ENCODE data around the gene TCF12.

The TCF12 gene

DNA sequence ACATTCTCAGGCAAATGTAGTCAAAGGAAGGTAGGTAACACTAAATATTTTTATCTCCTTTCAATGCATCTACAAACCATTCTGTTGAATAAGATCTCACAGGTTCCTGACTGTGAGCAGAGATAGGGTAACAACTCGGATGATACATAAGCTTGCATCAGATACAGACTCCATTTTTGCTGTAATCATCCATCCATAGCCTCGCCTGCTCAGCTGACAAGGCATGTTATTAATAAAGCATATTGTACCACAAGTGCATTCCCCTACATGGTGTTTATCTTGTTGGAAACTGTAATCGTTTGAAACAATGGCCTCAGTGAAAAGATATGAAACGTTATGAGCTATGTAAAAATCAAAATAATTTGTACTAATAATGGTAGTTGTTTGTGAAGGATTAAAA lies 35.4 kb upstream of the TCF12 start:
- DNase-seq (ENCODE audit: low read depth): no peak
- no peak overlapping the region for H3K4me3 ChIP-seq (ENCODE audit: low read length)
- TF ChIP-seq, protein P1, sequence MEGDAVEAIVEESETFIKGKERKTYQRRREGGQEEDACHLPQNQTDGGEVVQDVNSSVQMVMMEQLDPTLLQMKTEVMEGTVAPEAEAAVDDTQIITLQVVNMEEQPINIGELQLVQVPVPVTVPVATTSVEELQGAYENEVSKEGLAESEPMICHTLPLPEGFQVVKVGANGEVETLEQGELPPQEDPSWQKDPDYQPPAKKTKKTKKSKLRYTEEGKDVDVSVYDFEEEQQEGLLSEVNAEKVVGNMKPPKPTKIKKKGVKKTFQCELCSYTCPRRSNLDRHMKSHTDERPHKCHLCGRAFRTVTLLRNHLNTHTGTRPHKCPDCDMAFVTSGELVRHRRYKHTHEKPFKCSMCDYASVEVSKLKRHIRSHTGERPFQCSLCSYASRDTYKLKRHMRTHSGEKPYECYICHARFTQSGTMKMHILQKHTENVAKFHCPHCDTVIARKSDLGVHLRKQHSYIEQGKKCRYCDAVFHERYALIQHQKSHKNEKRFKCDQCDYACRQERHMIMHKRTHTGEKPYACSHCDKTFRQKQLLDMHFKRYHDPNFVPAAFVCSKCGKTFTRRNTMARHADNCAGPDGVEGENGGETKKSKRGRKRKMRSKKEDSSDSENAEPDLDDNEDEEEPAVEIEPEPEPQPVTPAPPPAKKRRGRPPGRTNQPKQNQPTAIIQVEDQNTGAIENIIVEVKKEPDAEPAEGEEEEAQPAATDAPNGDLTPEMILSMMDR (IDR thresholded peaks at IDR 0.05; ENCODE audit: insufficient read depth, low read depth, low read length, missing control alignments): no peak

DNA sequence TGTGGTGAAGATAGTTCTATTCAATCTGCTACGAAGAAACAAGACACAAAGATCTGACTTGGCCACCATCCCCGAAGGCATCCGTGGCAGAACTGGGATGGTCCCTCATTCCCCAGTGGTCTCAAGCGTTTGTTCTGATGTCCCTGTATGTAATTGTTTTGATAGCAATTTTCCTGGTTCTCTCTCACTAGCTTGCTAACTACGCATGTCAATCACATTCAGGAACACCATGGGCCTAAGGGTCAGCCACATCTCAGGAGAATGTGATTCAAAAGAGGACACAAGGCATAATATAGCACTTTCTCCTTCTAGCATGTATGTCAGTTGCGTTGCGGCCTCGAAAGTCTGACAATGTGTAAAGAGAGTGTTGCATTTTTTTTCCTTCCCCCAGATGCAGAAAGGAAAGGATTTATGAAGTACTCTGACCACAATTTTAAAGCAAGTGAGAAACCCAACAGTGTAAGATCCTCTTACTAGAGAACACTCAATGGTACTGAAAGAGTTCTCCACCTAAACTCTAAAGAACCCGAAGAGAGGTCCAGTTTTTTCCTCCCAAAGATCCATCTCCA lies 32.0 kb upstream of the TCF12 start:
- TF ChIP-seq, protein P1 (IDR thresholded peaks at IDR 0.05; ENCODE audit: insufficient read depth, low read depth, low read length, missing control alignments): no peak
- peak overlapping the region; percentile 54 for H3K4me3 ChIP-seq (ENCODE audit: low read length)
- DNase-seq (ENCODE audit: low read depth): no peak

DNA sequence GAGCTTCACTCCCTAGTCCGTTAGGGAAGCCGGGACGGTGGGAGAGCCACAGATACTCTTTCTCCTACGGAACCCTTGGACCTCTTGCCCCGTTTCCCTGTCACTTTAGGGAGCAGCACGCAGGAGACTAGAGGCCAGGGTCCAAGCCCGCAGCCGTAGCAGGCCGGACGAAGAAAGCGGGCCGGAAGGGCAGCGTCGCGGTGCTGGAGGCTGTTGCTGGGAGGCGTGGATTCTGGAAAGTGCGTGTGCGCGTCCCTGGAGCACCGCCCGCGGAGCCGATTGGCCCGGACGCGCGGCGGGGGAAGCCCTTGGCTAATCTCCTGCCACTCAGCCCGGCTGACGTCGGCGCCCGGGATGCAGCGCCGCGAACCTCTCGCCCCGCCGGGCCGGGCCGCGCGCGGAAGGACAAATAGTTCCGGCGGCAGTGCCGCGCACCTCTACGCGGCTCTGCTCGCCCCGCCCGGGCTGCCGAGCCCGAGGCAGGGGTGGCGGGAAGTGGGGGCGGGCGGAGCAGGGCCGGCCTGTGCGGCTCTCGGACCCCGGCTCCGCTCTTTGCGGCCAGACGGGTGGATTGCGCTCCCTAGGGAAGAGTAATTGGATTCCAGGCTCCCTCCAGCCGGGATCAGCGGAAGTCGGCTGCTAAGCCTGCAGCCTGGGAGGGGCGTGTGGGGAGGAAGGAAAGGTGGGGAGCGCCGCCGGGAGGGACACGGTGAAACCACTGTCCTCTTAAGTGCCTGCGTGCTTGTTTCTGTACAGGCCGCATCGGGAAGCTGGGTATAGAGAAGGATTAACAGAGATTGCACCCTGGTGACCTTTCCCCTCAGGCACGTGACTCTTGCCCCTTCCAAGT lies 31.3 kb upstream of the TCF12 start:
- peak; percentile 97 for DNase-seq (ENCODE audit: low read depth)
- TF ChIP-seq, protein P1 (IDR thresholded peaks at IDR 0.05; ENCODE audit: insufficient read depth, low read depth, low read length, missing control alignments): no peak
- H3K4me3 ChIP-seq (ENCODE audit: low read length): peak overlapping the region; percentile 57

DNA sequence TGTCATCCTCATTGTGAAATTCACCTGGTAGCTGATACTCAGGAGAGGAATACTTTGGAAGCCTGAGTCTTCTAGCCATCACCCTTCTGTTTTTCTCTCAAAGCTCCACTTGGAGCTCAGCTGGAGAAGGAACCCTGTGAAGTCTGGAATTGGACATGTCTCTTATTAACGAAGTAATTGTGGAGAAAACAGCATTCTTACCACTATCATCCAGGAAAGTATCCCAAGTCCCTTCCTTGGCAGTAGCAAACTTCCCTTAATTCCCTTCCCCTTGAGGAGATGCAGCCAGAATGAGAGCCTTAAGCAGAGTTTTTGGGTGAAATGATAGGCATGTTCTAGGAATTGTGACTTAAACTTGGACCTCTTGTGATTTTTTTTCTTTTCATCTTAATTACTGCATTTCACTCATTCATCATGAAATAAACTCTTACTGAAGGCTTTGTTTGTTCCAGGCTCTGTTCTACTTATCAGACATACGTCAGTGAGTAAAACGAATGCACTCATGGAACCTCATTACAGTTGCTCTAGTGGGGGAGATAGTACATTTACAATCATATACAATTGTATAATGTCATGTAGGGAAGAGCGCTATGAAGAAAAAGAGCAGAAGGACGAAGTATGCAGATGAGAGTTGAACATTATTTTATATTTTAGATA lies 30.5 kb upstream of the TCF12 start:
- H3K4me3 ChIP-seq (ENCODE audit: low read length): peak overlapping the region; percentile 57
- TF ChIP-seq, protein P1 (IDR thresholded peaks at IDR 0.05; ENCODE audit: insufficient read depth, low read depth, low read length, missing control alignments): no peak
- DNase-seq (ENCODE audit: low read depth): no peak

GRCh38 chr15:56890038-56890437 lies 28.4 kb upstream of the TCF12 start:
- no peak for DNase-seq (ENCODE audit: low read depth)
- H3K4me3 ChIP-seq (ENCODE audit: low read length): no peak overlapping the region
- TF ChIP-seq, protein P1 (IDR thresholded peaks at IDR 0.05; ENCODE audit: insufficient read depth, low read depth, low read length, missing control alignments): no peak

- TF ChIP-seq, protein P1 (IDR thresholded peaks at IDR 0.05; ENCODE audit: insufficient read depth, low read depth, low read length, missing control alignments): no peak
Measured at GRCh38 chr15:56891852-56892440, 26.5 kb upstream of the TCF12 start.

More at GRCh38 chr15:56891852-56892440, 26.5 kb upstream of the TCF12 start:
- DNase-seq (ENCODE audit: low read depth): no peak
- no peak overlapping the region for H3K4me3 ChIP-seq (ENCODE audit: low read length)

All from epithelial cell of esophagus (primary cell).